T-helper 22 cell (primary cell): Measurements from ENCODE around the gene ATXN7.

ENCODE experiments used
- DNase-seq: peaks from one replicate; pipeline ENCODE4 v3.0.0-alpha.2; 2020; ENCODE audit warnings: low read depth

ATXN7 gene

GRCh38 chr3:63863150-63864007 lies at the start of gene ATXN7, which contains the start of gene THOC7:
Gene ATXN7, plus strand, starts transcription at chr3:63863867. Its CDS starts 48,732 bp downstream, at chr3:63912599.
Gene THOC7, minus strand, starts transcription at chr3:63863805. Its CDS starts 15 bp downstream, at chr3:63863790.
- peak; percentile 56 for DNase-seq

GRCh38 chr3:63814237-63814636 lies 49.4 kb upstream of the ATXN7 start:
- no peak for DNase-seq

- DNase-seq, result no peak
Observed at GRCh38 chr3:63817225-63817624, 46.4 kb upstream of the ATXN7 start.

- DNase-seq, result peak; percentile 1
Observed at GRCh38 chr3:63818282-63819150, 45.2 kb upstream of the ATXN7 start.

- no peak for DNase-seq
Observed at GRCh38 chr3:63819151-63819398, 44.6 kb upstream of the ATXN7 start, which contains the start of gene C3orf49. Gene C3orf49, plus strand, starts transcription at chr3:63819299. Its CDS starts 173 bp downstream, at chr3:63819472.

GRCh38 chr3:63824309-63824708 lies 39.4 kb upstream of the ATXN7 start:
- DNase-seq, result no peak

GRCh38 chr3:63830526-63830925 lies 33.1 kb upstream of the ATXN7 start:
- DNase-seq, result no peak

GRCh38 chr3:63832395-63832794 lies 31.3 kb upstream of the ATXN7 start:
- no peak for DNase-seq

- no peak for DNase-seq
Observed at GRCh38 chr3:63841704-63842103, 22.0 kb upstream of the ATXN7 start.

- no peak for DNase-seq
Observed at GRCh38 chr3:63842127-63842526, 21.5 kb upstream of the ATXN7 start.

- DNase-seq, result no peak
Observed at GRCh38 chr3:63845215-63845614, 18.5 kb upstream of the ATXN7 start.

- no peak for DNase-seq
Observed at GRCh38 chr3:63847718-63848450, 15.8 kb upstream of the ATXN7 start.

- DNase-seq, result no peak
Observed at GRCh38 chr3:63849175-63849574, 14.5 kb upstream of the ATXN7 start.

GRCh38 chr3:63851287-63851686 lies 12.4 kb upstream of the ATXN7 start:
- DNase-seq, result no peak

GRCh38 chr3:63853106-63853505 lies 10.6 kb upstream of the ATXN7 start:
- DNase-seq, result no peak

GRCh38 chr3:63855333-63855940 lies 8.2 kb upstream of the ATXN7 start:
- no peak for DNase-seq

GRCh38 chr3:63857311-63857710 lies 6.4 kb upstream of the ATXN7 start:
- DNase-seq, result no peak

GRCh38 chr3:63860776-63861175 lies 2.9 kb upstream of the ATXN7 start:
- DNase-seq, result no peak

GRCh38 chr3:63861306-63861705 lies 2.4 kb upstream of the ATXN7 start:
- no peak for DNase-seq

GRCh38 chr3:63862804-63863149 lies 890 bp upstream of the ATXN7 start:
- DNase-seq, result no peak

- peak; percentile 30 for DNase-seq
Observed at GRCh38 chr3:63864008-63864964, 619 bp downstream of the ATXN7 start.
